Measurements from ENCODE around the gene NLN.

GRCh38 chr5:65801352-65801783 is 79.4 kb downstream of the NLN start:
- no peak for TF ChIP-seq EZH2phosphoT487 (IDR thresholded peaks at IDR 0.05; ENCODE audit: insufficient read depth, low read depth)
- TF ChIP-seq EZH2 (IDR thresholded peaks at IDR 0.05; ENCODE audit: insufficient read depth, poor library complexity, severe bottlenecking): no peak

Measured in GM23248 (cell line).